Fibroblast of pulmonary artery (primary cell): Measurements from ENCODE around the gene IL24.

Source experiments
- DNase-seq: peaks from one replicate; pipeline ENCODE4 v3.0.0-alpha.2; 2010; ENCODE audit warnings: low read depth
- H3K4me3 ChIP-seq: replicated peaks from 2 replicates; pipeline ENCODE4 v1.5.1; 2011; ENCODE audit warnings: low read depth, mild to moderate bottlenecking, control low read depth, low read length, moderate library complexity
- CTCF ChIP-seq: IDR thresholded peaks from 2 replicates; pipeline ENCODE4 v1.5.1; 2011; ENCODE audit warnings: mild to moderate bottlenecking, control low read depth, low read length, inconsistent platforms; ENCODE audit errors: missing control alignments

Gene IL24

GRCh38 chr1:206909161-206909882 lies 12.1 kb downstream of the IL24 start:
- peak; percentile 58 for DNase-seq
- H3K4me3 ChIP-seq = peak overlapping the region; percentile 49
- no peak for TF ChIP-seq CTCF

- no peak for DNase-seq
- no peak for TF ChIP-seq CTCF
- peak overlapping the region; percentile 49 for H3K4me3 ChIP-seq
Measured at GRCh38 chr1:206909883-206910318, 12.7 kb downstream of the IL24 start.

GRCh38 chr1:206911064-206911663 lies 13.9 kb downstream of the IL24 start:
- no peak overlapping the region for H3K4me3 ChIP-seq
- peak; percentile 85 for DNase-seq
- TF ChIP-seq CTCF = peak; percentile 78

GRCh38 chr1:206912445-206913095 lies 15.3 kb downstream of the IL24 start:
- peak; percentile 88 for DNase-seq
- peak; percentile 77 for TF ChIP-seq CTCF
- H3K4me3 ChIP-seq = no peak overlapping the region

- TF ChIP-seq CTCF = no peak
- no peak overlapping the region for H3K4me3 ChIP-seq
- DNase-seq = no peak
Measured at GRCh38 chr1:206913766-206914537, 16.7 kb downstream of the IL24 start.

- no peak for TF ChIP-seq CTCF
- no peak overlapping the region for H3K4me3 ChIP-seq
- no peak for DNase-seq
Measured at GRCh38 chr1:206915030-206915735, 17.9 kb downstream of the IL24 start.
